BJ (cell line): ENCODE data around the gene MED23. TPM values are rescaled to one million over a fixed set of nuclear protein-coding genes. Genes with fewer than 3 reads are reported as not detected.

Experiments
- CTCF ChIA-PET: fragments of 350-600 bp; formaldehyde crosslinking; extraction: SDS; loops from one replicate; lab custom pipeline; 2021; ENCODE audit warnings: antibody characterized with exemption, inconsistent platforms; lab: Yijun Ruan, JAX
- POLR2A ChIA-PET: fragments of 300-600 bp; sonication (Branson Sonifier 250); formaldehyde crosslinking; extraction: SDS; loops from one replicate; lab custom pipeline; 2021; ENCODE audit warnings: antibody characterized with exemption; lab: Charles Lee
- DNase-seq: peaks from one replicate; pipeline ENCODE4 v3.0.0-alpha.2; 2011; ENCODE audit warnings: low read depth
- H3K27me3 ChIP-seq: 2 replicates; pipeline ENCODE4 v1.6.0; 2011; ENCODE audit warnings: low read length; ENCODE audit not compliant: control insufficient read depth, insufficient read depth
- H3K36me3 ChIP-seq: 2 replicates; pipeline ENCODE4 v1.5.1; 2011; ENCODE audit warnings: low read length; ENCODE audit not compliant: control insufficient read depth, insufficient read depth
- H3K4me3 ChIP-seq: 2 replicates; pipeline ENCODE4 v1.5.1; 2011; ENCODE audit warnings: low read depth, mild to moderate bottlenecking, control low read depth, low read length
- polyA plus RNA-seq: library from polyadenylated mRNA; depleted of rRNA; stranded (reverse); fragments of >200 nt; gene quantifications from 2 replicates; pipeline ENCODE4 v1.2.3, GENCODE V29; 2011
- TF ChIP-seq, protein P1 (sequence below): IDR thresholded peaks from 2 replicates; pipeline ENCODE4 v1.5.1; 2011; ENCODE audit warnings: low read depth, mild to moderate bottlenecking, control low read depth, inconsistent platforms, low read length, moderate library complexity; ENCODE audit not compliant: insufficient read depth

Gene MED23
- polyA plus RNA-seq, 1 experiment = 16.5 TPM

DNA sequence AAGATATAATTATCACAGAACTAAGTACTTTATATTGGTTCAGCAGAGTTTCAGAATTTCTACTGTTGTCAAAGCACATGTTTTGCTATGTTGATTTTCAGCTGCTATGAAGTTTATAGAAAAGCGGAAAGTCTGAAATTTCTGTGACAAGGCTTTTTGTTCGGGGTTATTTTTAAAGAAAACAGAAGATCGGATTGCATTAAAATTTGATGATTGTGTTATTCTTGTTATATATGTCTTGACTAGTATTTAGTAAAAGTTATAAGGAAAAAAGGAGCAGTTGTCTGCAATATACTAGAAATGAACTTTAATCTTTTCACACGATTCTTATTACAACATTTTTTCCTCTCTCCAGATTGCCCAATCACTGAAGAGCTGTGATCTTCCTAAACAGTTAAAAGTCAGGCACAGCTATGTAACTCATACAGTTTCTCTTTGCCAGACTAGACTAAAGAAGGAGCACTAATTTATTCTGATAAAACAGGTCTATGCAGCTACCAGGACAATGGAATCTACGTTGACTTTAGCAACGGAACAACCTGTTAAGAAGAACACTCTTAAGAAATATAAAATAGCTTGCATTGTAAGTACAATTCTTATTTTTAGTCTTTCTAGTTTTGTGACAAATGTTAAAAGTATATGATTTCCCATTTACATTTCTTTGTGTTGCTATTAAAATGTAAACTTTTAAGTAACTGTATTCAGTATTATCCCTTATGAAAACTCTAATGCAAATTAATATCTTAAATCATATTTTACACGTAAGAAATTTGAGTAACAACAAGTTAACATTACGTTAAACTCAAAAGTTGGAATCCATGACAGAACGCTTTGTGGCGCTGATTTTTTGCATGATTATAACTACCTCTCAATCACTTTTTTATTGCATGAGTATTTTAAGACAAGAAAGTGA lies 9.1 kb upstream of the MED23 start, which contains the start of gene ENPP3:
TSS of gene ENPP3 (plus strand) at position 423 of the 913 bp plus-strand sequence. CDS start at position 506, 83 bp downstream.
- no peak within 1 kb of the TSS for H3K4me3 ChIP-seq
- CTCF ChIA-PET = interaction anchor here (2.1 kb wide), 1 partner anchor 9 kb away, joined by 16 read pairs; the partner anchor contains the start of gene MED23
- TF ChIP-seq, protein P1, sequence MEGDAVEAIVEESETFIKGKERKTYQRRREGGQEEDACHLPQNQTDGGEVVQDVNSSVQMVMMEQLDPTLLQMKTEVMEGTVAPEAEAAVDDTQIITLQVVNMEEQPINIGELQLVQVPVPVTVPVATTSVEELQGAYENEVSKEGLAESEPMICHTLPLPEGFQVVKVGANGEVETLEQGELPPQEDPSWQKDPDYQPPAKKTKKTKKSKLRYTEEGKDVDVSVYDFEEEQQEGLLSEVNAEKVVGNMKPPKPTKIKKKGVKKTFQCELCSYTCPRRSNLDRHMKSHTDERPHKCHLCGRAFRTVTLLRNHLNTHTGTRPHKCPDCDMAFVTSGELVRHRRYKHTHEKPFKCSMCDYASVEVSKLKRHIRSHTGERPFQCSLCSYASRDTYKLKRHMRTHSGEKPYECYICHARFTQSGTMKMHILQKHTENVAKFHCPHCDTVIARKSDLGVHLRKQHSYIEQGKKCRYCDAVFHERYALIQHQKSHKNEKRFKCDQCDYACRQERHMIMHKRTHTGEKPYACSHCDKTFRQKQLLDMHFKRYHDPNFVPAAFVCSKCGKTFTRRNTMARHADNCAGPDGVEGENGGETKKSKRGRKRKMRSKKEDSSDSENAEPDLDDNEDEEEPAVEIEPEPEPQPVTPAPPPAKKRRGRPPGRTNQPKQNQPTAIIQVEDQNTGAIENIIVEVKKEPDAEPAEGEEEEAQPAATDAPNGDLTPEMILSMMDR = no peak
- H3K36me3 ChIP-seq = no peaks in the 10 kb centered on the region
- POLR2A ChIA-PET = no interaction called here
- DNase-seq = no peak
- peaks cover 1% of the 10 kb centered on the region; the same call in 1 of the 2 replicates for H3K27me3 ChIP-seq

DNA sequence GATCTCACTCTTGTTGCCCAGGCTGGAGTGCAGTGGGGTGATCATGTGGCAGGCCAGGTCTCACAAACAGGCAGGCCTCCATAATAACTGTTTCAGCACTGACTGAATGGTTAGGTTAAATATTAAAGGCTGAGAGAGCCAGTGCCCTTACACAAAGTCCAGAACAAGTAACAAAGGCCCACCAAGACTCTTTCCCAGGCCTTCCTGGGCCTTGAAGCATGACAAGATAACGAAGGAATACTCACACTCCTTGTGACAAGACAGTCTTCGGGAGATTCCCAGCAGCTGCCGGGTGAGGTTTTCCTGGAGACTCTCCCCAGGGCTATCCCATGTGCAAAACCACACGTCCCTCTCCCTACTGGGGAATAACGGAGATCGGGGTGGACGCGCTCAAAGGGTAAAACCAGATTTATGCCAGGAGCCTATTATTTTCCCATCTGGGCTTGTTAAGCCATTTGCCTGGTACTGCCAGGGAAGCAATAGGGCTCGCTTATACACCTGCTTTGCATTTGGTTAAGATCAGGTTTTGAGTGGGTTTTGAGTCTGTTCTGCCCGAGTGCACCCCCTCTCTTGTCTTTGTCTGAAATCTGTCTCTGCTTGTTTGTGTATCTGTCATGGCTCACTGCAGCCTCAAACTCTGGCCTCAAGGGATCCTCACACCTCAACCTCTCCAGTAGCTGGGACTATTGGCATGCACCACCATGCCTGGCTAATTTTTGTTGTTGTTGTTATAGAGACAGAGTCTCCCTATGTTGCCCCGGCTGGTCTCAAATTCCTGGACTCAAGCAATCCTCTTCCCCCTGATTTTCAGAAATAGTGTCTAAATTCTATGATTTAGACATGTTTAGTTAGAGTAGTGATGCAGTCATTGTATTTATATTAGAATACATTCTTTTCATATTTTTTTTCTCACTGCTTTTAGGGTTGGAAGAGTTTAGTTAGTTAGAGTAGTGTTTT lies 7.6 kb upstream of the MED23 start:
- H3K27me3 ChIP-seq = peaks cover 1% of the 10 kb centered on the region; the same call in 1 of the 2 replicates
- no peak for DNase-seq
- no peaks in the 10 kb centered on the region for H3K36me3 ChIP-seq
- POLR2A ChIA-PET = no interaction called here
- TF ChIP-seq, protein P1 = no peak
- H3K4me3 ChIP-seq = no peak overlapping the region
- CTCF ChIA-PET = interaction anchor here (2.1 kb wide), 1 partner anchor 8 kb away, joined by 16 read pairs; the partner anchor contains the start of gene MED23

DNA sequence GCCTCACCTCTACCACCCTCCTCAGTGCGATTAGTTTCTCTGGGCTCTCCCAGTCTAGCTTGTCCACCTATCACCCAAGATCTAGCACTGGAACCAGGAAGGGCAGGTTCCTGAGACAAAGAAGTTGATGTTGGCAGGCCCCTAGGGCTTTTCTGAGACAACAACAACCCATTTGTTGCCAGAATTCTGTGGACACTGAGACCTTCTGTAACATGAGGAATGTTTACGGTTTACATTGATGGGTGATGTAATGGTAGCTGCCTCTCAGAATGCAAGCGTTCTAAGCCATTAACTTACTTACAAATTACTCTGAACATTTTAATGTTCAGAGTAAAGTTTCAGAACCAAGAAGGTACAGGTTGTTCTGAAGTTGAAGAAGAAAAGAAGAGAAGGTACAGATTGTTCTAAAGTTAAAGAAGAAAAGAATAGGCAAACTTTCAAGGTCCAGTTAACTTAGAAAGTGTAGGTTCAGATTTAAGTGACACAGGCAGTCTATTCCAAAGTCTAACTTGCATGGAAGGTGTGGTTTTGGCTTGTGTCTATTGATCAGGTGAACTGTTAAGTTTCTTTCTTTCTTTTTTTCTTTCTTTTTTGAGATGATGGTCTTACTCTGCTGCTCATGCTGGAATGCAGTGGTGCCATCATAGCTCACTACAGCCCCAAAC lies 3.7 kb upstream of the MED23 start:
- TF ChIP-seq, protein P1 = no peak
- Histone ChIP-seq H3K27me3 (peaks cover 1% of the 10 kb centered on the region; the same call in 1 of the 2 replicates), H3K36me3 (no peaks in the 10 kb centered on the region), H3K4me3 (no peak overlapping the region)
- no peak for DNase-seq
- ChIA-PET POLR2A (no interaction called here), CTCF (no interaction called here)

DNA sequence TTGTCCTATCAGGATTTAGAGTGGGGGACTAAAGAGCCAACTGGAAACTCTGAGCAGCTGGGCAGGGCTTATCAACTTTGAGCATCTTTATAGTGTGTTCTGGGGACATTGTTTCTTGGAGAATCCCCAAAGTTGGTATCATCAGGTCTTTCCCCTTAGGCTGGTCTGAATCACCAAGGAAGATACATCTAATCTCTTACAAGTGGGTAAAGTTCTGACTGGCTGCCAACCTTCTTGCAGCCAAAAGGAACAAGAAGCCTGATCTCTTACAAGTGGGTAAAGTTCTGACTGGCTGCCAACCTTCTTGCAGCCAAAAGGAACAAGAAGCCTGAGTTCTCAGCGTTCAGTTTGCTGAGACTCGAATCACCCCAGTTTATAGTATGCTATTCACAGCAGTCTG lies 1.6 kb upstream of the MED23 start:
- DNase-seq = no peak
- TF ChIP-seq, protein P1 = no peak
- Histone ChIP-seq H3K4me3 (no peak overlapping the region), H3K36me3 (no peaks in the 10 kb centered on the region), H3K27me3 (no peaks in the 10 kb centered on the region)
- CTCF ChIA-PET = interaction anchor here (0.9 to 3.2 kb wide), 4 partner anchors 10 to 63 kb away, joined by 3 to 39 read pairs (median 12); no protein-coding TSS in a partner anchor
- POLR2A ChIA-PET = no interaction called here
